T-helper 1 cell treated with Interleukin-12 subunit alpha and Interleukin-12 subunit beta and Interleukin-4 antibody, amounts not matched to agents 30 μg/mL and 1 μg/mL, for 36 hours (primary cell): ENCODE results near the gene GJA3.

Experiments used
- H3K27ac Mint-ChIP-seq: one replicate; pipeline ENCODE4 v1.8.0; 2021; ENCODE audit warnings: mild to moderate bottlenecking, mixed read lengths
- H3K27me3 Mint-ChIP-seq: one replicate; pipeline ENCODE4 v1.8.0; 2021; ENCODE audit warnings: low read depth, mixed read lengths
- H3K36me3 Mint-ChIP-seq: one replicate; pipeline ENCODE4 v1.8.0; 2021; ENCODE audit warnings: low read depth, mixed read lengths
- H3K4me1 Mint-ChIP-seq: one replicate; pipeline ENCODE4 v1.8.0; 2021; ENCODE audit warnings: low read depth, mixed read lengths
- H3K4me3 Mint-ChIP-seq: one replicate; pipeline ENCODE4 v1.8.0; 2021; ENCODE audit warnings: mild to moderate bottlenecking, moderate library complexity, mixed read lengths
- H3K9me3 Mint-ChIP-seq: one replicate; pipeline ENCODE4 v1.8.0; 2021; ENCODE audit warnings: mixed read lengths

GJA3 gene

DNA sequence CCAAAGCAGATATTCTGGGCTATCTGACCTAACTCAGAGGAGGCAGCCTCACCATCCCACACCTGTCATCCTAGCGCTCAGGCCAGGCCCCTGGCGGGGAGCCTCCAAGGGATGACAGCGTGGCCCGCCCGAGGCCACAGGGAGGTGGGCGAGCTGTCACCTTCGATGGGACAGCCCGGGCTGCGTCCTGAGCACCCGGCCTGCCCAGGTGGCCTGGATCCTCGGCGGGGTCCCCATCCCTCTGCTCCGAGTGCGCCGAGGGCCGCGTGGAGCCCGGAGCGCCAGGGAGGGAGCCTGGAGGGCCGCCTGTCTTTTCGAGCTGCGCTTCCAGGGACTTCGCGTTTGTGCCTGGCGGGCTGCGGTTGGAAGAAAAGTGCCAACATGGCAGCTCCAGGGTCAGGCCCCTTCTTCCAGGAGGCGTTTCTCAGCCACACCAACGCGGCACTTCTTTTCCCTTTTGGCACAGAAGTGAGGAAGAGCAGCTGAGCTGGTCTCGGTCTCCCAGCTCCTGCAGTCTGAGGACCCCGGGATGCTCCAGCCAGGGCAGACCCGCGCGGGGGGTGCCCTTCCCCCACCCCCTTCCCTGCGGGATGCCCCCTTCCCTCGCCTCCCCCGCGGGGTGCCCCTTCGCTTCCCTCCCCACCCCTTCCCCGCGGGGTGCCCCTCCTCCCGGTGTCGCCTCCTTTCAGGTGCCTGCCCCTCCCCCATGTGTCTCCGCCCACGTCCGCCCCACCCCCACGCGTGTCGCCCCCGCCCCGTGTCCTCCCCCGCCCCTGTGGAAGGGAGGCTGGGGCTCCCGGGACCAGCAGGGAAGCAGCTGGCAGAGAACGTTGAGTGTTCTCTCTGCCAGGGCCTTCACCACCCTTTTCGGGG lies 42.3 kb downstream of the GJA3 start:
- no peaks in the 10 kb centered on the region for H3K9me3 Mint-ChIP-seq
- peak overlapping the region; percentile 76 for H3K4me3 Mint-ChIP-seq
- H3K4me1 Mint-ChIP-seq = peaks cover 16% of the 10 kb centered on the region
- H3K27me3 Mint-ChIP-seq = peaks cover 5% of the 10 kb centered on the region
- no peak overlapping the region for H3K27ac Mint-ChIP-seq
- H3K36me3 Mint-ChIP-seq = no peaks in the 10 kb centered on the region

DNA sequence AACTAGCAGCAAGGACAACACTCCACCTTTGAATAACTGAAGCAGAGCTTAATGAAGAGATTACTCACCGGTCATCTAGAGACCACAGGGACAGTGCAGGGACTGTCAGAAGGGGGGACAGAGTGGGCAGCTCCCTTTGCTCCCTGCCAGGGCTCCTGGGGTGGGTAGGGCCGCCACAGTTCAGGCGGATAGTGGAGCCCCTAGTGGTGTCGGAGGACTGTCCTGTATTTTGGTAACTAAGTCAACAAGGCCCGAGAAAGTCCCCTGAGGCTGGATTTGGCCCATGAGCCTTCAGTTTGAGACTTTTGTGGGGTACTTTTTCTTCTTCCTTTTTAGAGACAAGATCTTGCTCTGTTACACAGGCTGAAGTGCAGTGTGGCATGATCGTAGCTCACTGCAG lies 44.6 kb downstream of the GJA3 start:
- Mint-ChIP-seq H3K36me3 (no peaks in the 10 kb centered on the region), H3K27ac (no peak overlapping the region), H3K4me3 (no peak overlapping the region), H3K9me3 (no peaks in the 10 kb centered on the region), H3K27me3 (no peaks in the 10 kb centered on the region), H3K4me1 (peaks cover 16% of the 10 kb centered on the region)

DNA sequence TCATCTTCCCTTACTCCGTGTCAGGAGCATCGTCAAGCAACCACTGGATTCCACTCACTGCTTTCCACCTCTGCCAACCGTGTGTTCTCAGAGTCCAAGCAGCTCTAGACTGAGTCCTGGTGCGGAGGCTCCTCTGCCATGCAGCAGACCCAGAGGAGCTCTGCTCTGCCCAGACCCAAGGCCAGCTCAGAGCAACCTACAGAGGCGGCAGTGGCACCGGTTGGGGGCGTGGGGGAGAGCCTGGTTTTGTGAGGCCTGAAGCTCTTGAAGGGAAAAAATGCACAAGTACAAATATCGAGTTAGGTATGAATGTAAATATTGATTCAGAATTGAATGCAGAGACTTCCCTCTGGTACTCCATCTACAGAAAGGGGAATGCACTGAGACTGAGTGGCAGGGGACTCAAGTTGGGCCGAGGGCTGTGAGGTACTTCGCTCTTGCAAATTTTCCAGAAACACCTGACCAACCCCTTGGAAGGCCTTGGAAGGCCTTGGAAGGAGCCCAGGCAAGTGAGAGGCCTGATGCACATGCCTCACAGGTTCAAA lies 46.7 kb downstream of the GJA3 start:
- H3K4me1 Mint-ChIP-seq = peaks cover 4% of the 10 kb centered on the region
- H3K27ac Mint-ChIP-seq = no peak overlapping the region
- H3K9me3 Mint-ChIP-seq = no peaks in the 10 kb centered on the region
- H3K36me3 Mint-ChIP-seq = no peaks in the 10 kb centered on the region
- H3K27me3 Mint-ChIP-seq = peaks cover 2% of the 10 kb centered on the region
- no peak overlapping the region for H3K4me3 Mint-ChIP-seq

DNA sequence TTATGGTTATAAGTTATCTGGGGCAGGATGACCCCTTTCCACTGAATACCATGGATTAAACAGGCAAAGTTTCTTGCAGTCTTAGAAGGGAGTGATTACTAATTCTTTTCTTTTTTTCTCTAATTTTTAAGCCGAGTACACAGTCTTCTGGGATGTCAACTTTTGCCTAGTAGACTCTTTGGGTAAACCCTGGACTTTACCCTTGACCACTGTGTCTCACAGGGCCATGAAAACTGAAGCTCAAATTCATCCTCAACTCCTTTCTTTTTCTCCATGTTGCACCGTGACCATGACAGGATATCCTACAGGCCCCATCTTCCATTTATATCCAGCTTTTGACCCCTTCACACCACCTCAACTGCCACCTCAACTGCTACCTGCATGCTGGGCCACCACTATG lies 51.8 kb downstream of the GJA3 start:
- Mint-ChIP-seq H3K36me3 (no peaks in the 10 kb centered on the region), H3K4me3 (no peak overlapping the region), H3K9me3 (no peaks in the 10 kb centered on the region), H3K27ac (no peak overlapping the region), H3K4me1 (no peaks in the 10 kb centered on the region), H3K27me3 (peaks cover 24% of the 10 kb centered on the region)

DNA sequence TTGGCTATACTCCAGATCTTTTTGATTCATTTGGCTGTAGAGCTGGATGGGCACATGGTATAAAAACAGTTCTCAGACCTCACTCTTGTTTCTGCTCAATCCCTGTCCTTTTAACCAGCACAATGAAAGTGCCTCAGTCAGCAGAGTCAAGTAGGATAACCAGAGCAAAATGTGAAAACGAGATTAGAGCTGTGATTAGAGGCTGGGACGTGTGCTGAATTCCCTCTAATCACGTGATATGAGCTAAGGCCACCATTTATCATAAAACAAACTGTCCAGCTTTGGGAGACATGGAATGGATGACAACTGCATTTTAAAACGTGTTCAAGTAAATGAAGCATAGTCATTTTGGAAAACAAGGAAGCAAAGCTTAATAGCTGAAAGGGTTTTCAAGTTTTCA lies 54.1 kb downstream of the GJA3 start:
- Mint-ChIP-seq H3K4me1 (no peaks in the 10 kb centered on the region), H3K27ac (no peak overlapping the region), H3K4me3 (no peak overlapping the region), H3K36me3 (no peaks in the 10 kb centered on the region), H3K9me3 (no peaks in the 10 kb centered on the region), H3K27me3 (peaks cover 36% of the 10 kb centered on the region)

DNA sequence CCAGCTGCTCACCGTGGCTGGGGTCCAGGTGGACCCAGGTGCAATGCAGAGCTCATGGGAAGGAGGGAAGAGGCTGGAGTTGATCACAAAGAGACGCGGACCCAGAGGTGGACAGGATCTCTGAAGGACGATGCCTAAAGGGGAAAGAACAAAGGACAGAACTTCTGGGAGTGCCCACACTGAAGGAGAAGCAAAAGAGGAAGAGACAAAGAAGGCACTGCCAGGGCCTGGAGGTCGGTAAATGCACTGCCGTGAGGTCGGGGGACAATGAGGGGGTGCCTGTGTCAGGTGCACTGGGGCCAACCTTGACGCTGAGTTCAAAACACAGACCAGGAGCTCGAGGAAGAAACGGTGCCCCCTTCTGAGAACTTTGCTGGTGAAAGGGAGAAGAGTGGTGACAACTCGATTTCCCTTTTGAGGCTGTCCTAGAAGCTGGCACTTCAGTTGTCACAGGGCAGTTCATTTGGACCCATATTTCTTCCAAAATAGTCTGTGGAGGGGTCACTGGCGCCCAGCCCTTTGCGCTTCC lies 55.6 kb downstream of the GJA3 start:
- H3K4me1 Mint-ChIP-seq = no peaks in the 10 kb centered on the region
- H3K27me3 Mint-ChIP-seq = peaks cover 48% of the 10 kb centered on the region
- H3K27ac Mint-ChIP-seq = no peak overlapping the region
- H3K9me3 Mint-ChIP-seq = no peaks in the 10 kb centered on the region
- no peak overlapping the region for H3K4me3 Mint-ChIP-seq
- H3K36me3 Mint-ChIP-seq = no peaks in the 10 kb centered on the region

DNA sequence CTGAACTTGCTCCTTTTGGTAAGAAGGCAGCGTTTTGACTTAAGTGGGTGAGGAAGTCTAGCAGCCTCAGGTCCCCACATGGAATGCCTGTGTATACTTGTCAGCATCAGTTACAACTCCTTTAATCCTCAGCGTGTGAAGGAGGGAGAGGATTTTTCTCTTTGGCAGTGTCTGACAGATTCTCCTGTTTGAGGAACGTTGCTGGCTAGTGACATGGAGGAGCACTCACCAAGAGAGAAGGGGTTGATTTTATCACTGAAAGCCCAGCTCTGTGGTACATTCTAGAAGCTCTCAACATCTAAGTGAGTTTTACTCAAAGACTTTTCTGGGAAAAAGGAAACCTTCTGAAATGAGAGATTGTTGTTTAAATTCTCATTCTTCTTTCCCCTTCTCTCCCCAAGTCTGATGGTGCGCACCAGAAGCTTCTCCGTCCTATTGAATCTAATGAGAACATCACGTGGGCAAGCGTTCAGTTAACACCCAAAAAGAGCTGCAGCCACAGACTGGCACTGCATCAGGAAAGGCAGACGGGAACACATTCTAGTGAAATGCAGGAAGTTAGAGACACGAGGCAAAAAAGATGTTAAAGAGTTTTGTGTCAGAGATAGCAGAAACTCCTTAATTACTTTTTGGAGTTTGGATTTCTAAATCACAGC lies 58.2 kb downstream of the GJA3 start:
- Mint-ChIP-seq H3K9me3 (no peaks in the 10 kb centered on the region), H3K27me3 (peaks cover 61% of the 10 kb centered on the region), H3K4me1 (no peaks in the 10 kb centered on the region), H3K4me3 (no peak overlapping the region), H3K27ac (no peak overlapping the region), H3K36me3 (no peaks in the 10 kb centered on the region)

DNA sequence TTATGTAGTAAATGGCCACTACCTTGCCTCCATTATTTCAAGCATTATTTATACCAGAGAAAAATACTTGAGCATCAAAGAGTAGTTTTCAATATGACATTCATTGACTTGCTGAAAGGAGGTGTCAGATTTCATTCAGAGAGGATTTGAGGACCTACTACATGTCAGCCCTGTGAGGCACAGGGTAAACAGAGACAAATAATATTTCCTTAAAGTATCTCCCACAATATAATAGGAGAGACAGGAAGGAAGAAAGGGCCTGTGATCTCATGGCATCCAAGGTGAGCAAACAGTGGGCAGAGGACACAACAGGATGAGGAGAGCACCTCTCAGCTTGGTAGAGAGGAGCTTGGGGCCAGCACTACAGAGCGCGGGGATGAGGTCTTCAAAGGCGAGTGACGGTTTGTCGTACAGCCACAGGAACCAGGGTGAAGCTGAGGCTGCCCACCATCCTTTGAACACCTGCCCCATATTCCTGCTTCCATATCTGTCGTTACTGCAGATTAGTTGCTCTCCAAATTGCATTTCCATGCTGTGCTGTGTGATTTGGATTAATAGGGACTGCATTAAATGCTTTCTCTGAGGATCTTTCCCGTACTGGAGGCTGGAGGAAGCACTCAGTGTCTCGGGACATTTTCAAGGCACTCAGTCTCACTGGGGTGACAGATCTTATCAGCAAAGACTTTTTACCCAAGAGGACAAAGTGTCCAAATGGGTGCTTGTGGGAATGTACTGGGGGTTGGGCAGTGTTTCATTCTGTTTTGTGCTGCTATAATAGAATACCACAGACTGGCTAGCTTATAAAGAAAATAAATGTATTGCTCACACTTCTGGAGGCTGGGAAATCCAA lies 59.2 kb downstream of the GJA3 start:
- Mint-ChIP-seq H3K36me3 (no peaks in the 10 kb centered on the region), H3K27me3 (peaks cover 54% of the 10 kb centered on the region), H3K4me3 (no peak overlapping the region), H3K4me1 (no peaks in the 10 kb centered on the region), H3K9me3 (no peaks in the 10 kb centered on the region), H3K27ac (no peak overlapping the region)

DNA sequence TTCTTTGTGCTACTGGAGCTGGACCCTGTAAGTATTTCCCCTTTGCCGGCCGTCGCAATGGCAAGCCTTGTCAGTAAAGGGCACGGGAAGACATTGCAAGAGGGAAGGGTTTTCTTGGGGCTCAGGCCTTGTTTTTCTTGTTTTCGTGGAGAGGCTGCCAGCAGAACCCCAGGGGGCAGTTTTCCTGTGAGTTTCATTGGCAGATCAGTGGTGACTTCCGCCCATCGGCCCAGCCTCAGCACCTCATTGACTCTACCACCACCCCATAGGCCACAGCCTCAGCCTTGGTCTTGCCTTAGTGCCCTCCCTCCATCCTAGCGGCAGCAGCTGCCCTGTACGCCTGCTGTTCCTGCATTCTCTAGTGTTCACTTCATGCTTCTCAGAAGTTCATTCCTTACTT lies 61.5 kb downstream of the GJA3 start:
- H3K4me3 Mint-ChIP-seq = no peak overlapping the region
- H3K9me3 Mint-ChIP-seq = no peaks in the 10 kb centered on the region
- H3K36me3 Mint-ChIP-seq = no peaks in the 10 kb centered on the region
- H3K27ac Mint-ChIP-seq = no peak overlapping the region
- H3K4me1 Mint-ChIP-seq = no peaks in the 10 kb centered on the region
- peaks cover 48% of the 10 kb centered on the region for H3K27me3 Mint-ChIP-seq

DNA sequence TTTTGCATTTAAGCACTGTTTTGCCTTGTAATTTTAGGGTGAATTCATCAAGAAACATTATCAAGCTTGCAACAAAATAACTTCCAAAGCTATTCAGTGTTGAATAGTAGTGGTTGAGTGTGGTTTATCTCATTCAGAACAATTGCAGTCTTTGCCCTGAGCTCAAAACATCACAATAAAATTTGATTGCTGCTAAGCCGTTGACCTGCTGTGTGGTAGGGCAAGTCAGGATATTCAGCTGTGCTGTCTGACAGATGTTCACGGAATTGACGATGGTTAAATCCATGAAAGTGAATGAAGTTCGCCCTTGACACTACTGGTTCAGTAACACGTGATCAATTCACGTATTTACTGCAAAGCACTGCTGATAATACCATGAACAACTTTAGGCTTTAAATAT lies 66.9 kb downstream of the GJA3 start:
- Mint-ChIP-seq H3K27ac (no peak overlapping the region), H3K4me3 (no peak overlapping the region), H3K4me1 (no peaks in the 10 kb centered on the region), H3K36me3 (no peaks in the 10 kb centered on the region), H3K27me3 (peaks cover 13% of the 10 kb centered on the region), H3K9me3 (no peaks in the 10 kb centered on the region)

DNA sequence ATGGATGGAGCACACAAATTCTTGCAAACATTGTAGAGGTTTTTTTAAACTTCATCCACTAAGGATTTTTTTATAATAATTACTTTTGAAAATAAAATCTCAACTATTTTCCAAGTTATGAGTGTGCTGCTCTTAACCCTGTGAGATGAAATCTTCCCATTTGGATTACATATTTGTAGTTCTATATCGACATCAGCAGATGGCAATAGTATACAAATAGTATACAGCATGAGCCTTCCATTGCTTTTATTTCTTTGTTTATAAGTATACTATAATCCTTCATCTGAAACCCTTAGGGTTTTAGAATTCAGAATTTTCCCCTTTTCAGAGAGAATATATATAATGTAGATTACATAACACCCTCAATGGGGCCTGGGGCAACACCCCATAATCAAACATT lies 70.5 kb downstream of the GJA3 start:
- Mint-ChIP-seq H3K4me1 (no peaks in the 10 kb centered on the region), H3K27me3 (no peaks in the 10 kb centered on the region), H3K36me3 (peaks cover 11% of the 10 kb centered on the region), H3K27ac (no peak overlapping the region), H3K4me3 (no peak overlapping the region), H3K9me3 (no peaks in the 10 kb centered on the region)
